HepG2 (cell line): ENCODE measurements around the gene FGD2. TPM values are rescaled to one million over a fixed set of nuclear protein-coding genes. Genes with fewer than 3 reads are reported as not detected.
A peak's percentile ranks its signal among the peaks of the same experiment; 100 is the strongest.

Experiments
- FOSL2 ChIP-seq: sonication (generic); formaldehyde crosslinking; IDR thresholded peaks from 2 replicates; pipeline ENCODE4 v1.4.0; 2020; ENCODE audit warnings: missing genetic modification reagents
- KLF9 ChIP-seq: IDR thresholded peaks from 2 replicates; pipeline ENCODE4 v1.6.1; 2016; ENCODE audit warnings: low read depth
- MAFF ChIP-seq: IDR thresholded peaks from 2 replicates; pipeline ENCODE4 v1.6.1; 2011; ENCODE audit warnings: low read depth, low read length, improper control_type of control experiment
- NCOA5 ChIP-seq: sonication (generic); formaldehyde crosslinking; IDR thresholded peaks from 2 replicates; pipeline ENCODE4 v1.4.0; 2020; ENCODE audit warnings: missing genetic modification reagents
- ONECUT2 ChIP-seq: sonication (generic); formaldehyde crosslinking; IDR thresholded peaks from 2 replicates; pipeline ENCODE4 v1.4.0; 2020; ENCODE audit warnings: missing genetic modification reagents
- PATZ1 ChIP-seq: sonication (generic); formaldehyde crosslinking; IDR thresholded peaks from 2 replicates; pipeline ENCODE4 v1.4.0; 2020; ENCODE audit warnings: missing genetic modification reagents
- REST ChIP-seq, 2 experiments: IDR thresholded peaks; 2 replicates each; pipeline ENCODE4 v1.6.1; 2011 to 2012; ENCODE audit warnings: low read length in 2 of 2, borderline replicate concordance in 1 of 2, low read depth in 1 of 2, mild to moderate bottlenecking in 1 of 2, moderate library complexity in 1 of 2
- RFX5 ChIP-seq: IDR thresholded peaks from 2 replicates; pipeline ENCODE4 v1.6.1; 2011; ENCODE audit warnings: low read depth, low read length, improper control_type of control experiment
- SNAPC2 ChIP-seq: sonication (generic); formaldehyde crosslinking; IDR thresholded peaks from 2 replicates; pipeline ENCODE4 v1.8.1; 2022; ENCODE audit warnings: mild to moderate bottlenecking, missing genetic modification reagents
- ZBTB37 ChIP-seq: sonication (generic); formaldehyde crosslinking; IDR thresholded peaks from 2 replicates; pipeline ENCODE4 v1.4.0; 2020; ENCODE audit warnings: mild to moderate bottlenecking, missing genetic modification reagents
- ZFP37 ChIP-seq: sonication (generic); formaldehyde crosslinking; IDR thresholded peaks from 2 replicates; pipeline ENCODE4 v1.4.0; 2020; ENCODE audit warnings: missing genetic modification reagents, borderline replicate concordance
- ZNF431 ChIP-seq: sonication (generic); formaldehyde crosslinking; IDR thresholded peaks from 2 replicates; pipeline ENCODE4 v1.9.0; 2022; ENCODE audit warnings: missing genetic modification reagents, low read depth, mild to moderate bottlenecking, borderline replicate concordance
- ZNF530 ChIP-seq: sonication (generic); formaldehyde crosslinking; IDR thresholded peaks from 2 replicates; pipeline ENCODE4 v1.5.0; 2020; ENCODE audit warnings: low read depth, mild to moderate bottlenecking, missing genetic modification reagents
- ZXDC ChIP-seq: sonication (generic); formaldehyde crosslinking; IDR thresholded peaks from 2 replicates; pipeline ENCODE4 v1.5.0; 2020; ENCODE audit warnings: mild to moderate bottlenecking, missing genetic modification reagents
- polyA plus RNA-seq, 8 experiments: library from polyadenylated mRNA; depleted of rRNA in 3 of 8; stranded (reverse) in 7 of 8; unstranded in 1 of 8; fragments of >200 nt; fragmentation: Illumina TruSeq in 4 of 8; extraction: Trizol in 4 of 8; gene quantifications; 2 replicates each; pipeline versions ENCODE4 v1.2.1 to v1.2.3, GENCODE V29; 2011 to 2016; ENCODE audit warnings: low read depth in 4 of 8, missing spikeins in 1 of 8, mixed read lengths in 1 of 8; ENCODE audit not compliant: insufficient read depth in 1 of 8
- total RNA-seq, 5 experiments: library from RNA; depleted of rRNA; stranded (reverse); fragments of >200 nt; fragmentation: Illumina TruSeq; extraction: Trizol; gene quantifications; 2 replicates each; pipeline ENCODE4 v1.2.3, GENCODE V29; 2016; ENCODE audit warnings: low read depth in 1 of 5
- TF ChIP-seq, protein P1 (sequence below): sonication (generic); formaldehyde crosslinking; IDR thresholded peaks from 2 replicates; pipeline ENCODE4 v1.8.0; 2022; ENCODE audit warnings: missing genetic modification reagents, mild to moderate bottlenecking, inconsistent platforms, borderline replicate concordance

FGD2 gene
- total and polyA plus RNA-seq, 2 of the 13 experiments (the other 11 are each of a cell fraction or from before 2014, with no cell fraction given) = not detected

DNA sequence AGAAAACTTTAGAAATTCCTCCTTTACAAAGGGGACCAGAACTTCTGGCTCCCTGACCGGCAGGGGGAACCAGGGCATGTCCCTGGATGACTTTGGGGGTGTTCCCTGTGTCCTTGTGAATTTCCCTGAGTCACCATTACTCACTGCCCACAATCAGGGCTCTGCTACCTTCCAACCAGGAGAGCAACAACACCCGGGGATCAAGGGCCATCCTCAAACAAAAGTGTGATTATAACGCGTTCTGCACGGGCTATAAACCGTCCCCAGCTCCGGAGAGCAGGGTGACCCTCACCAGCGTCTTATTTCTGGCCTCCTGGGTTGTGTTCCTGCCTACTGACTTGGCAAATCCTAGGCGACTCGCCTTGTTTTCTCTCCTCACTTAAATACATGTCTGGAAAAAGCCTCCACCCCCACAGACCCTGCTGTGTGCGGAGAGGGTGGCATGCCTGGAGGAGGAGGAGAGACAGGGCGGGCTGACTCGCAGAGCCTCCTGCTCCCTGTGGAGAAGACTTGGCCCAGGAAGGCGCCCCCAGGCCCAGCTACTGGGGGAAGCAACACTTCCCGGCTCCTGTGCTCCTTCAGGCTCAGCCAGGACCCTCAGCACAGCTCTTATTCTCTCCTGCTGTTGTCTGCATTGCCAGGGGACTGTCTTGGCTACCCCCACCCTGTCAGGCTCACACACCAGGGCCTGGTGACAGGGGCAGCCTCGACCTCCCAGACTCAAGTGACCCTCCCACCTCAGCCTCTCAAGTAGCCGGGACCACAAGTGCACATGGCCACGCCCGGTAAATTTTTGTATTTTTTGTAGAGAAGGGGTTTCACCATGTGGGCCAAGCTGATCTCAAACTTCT is 54.1 kb downstream of the FGD2 start (continued):
- peak in 1 of 2 experiments; percentile 56; a peak in 1 of 4 replicates for TF ChIP-seq REST (IDR thresholded peaks at IDR 0.05; ENCODE audit: borderline replicate concordance in 1 of 2, low read depth in 1 of 2, low read length in 2 of 2)
- peak; percentile 92 for TF ChIP-seq KLF9
- TF ChIP-seq RFX5 = peak; percentile 26; the same call in 1 of the 2 replicates
- TF ChIP-seq ZXDC (CRISPR knock-in tag) = 0 out of 2 replicates have a peak, but pooled peaks have one; percentile 77
- peak; percentile 86; the same call in 1 of the 2 replicates for TF ChIP-seq SNAPC2 (CRISPR knock-in tag)
- peak; percentile 78 for TF ChIP-seq PATZ1 (CRISPR knock-in tag)
- no peak for TF ChIP-seq NCOA5 (CRISPR knock-in tag)
- TF ChIP-seq ONECUT2 (CRISPR knock-in tag) = no peak
- TF ChIP-seq ZNF431 (CRISPR knock-in tag) = 0 out of 2 replicates have a peak, but pooled peaks have one; percentile 55
- TF ChIP-seq ZNF530 (CRISPR knock-in tag) = no peak
- TF ChIP-seq, protein P1, sequence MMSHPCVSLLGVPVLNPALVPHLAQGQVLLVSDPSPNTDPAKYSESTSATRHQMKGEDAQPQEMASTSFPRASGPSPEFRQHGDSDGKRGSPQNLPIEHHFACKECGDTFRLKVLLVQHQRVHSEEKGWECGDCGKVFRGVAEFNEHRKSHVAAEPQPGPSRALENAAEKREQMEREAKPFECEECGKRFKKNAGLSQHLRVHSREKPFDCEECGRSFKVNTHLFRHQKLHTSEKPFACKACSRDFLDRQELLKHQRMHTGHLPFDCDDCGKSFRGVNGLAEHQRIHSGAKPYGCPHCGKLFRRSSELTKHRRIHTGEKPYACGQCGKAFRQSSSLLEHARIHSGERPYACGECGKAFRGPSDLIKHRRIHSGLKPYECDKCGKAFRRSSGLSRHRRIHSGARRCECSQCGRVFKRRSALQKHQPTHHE (CRISPR knock-in tag) = 0 out of 2 replicates have a peak, but pooled peaks have one; percentile 3
- TF ChIP-seq ZFP37 (CRISPR knock-in tag) = 0 out of 2 replicates have a peak, but pooled peaks have one; percentile 38
- peak; percentile 97 for TF ChIP-seq FOSL2 (CRISPR knock-in tag)
- TF ChIP-seq ZBTB37 (CRISPR knock-in tag) = no peak
- peak; percentile 97 for TF ChIP-seq MAFF
